ENCODE results near the gene CLDND1. TPM values are rescaled to one million over a fixed set of nuclear protein-coding genes. Genes with fewer than 3 reads are reported as not detected.
A peak's percentile ranks its signal among the peaks of the same experiment; 100 is the strongest.

CLDND1 gene
- total and polyA plus RNA-seq, 2 of the 13 experiments (the other 11 are each of a cell fraction or from before 2014, with no cell fraction given): 50.8 to 121 TPM

- TF ChIP-seq ARID5B (CRISPR knock-in tag; IDR thresholded peaks at IDR 0.05) (peak; percentile 33; the same call in 1 of the 2 replicates), ZNF781 (CRISPR knock-in tag; IDR thresholded peaks at IDR 0.05; ENCODE audit: borderline replicate concordance, not compliant biosample characterization) (no peak), RARG (CRISPR knock-in tag; IDR thresholded peaks at IDR 0.05; ENCODE audit: low read depth) (no peak), RFXAP (CRISPR knock-in tag; IDR thresholded peaks at IDR 0.05; ENCODE audit: borderline replicate concordance) (0 out of 2 replicates have a peak, but pooled peaks have one; percentile 30), LBX2 (CRISPR knock-in tag; IDR thresholded peaks at IDR 0.05; ENCODE audit: borderline replicate concordance) (no peak), TCF12 (IDR thresholded peaks at IDR 0.05) (no peak), TCF12 (CRISPR knock-in tag; IDR thresholded peaks at IDR 0.05) (no peak), PHF20 (CRISPR knock-in tag; IDR thresholded peaks at IDR 0.05) (peak; percentile 65; the same call in 1 of the 2 replicates), ZNF672 (CRISPR knock-in tag; IDR thresholded peaks at IDR 0.05) (no peak), ZBTB20 (CRISPR knock-in tag; IDR thresholded peaks at IDR 0.05; ENCODE audit: borderline replicate concordance, low read depth) (no peak), MED1 (CRISPR knock-in tag; IDR thresholded peaks at IDR 0.05) (peak; percentile 36; the same call in 1 of the 2 replicates), HNF4A (CRISPR knock-in tag; IDR thresholded peaks at IDR 0.05) (no peak; the same call in 1 of the 2 replicates), HNF1A (IDR thresholded peaks at IDR 0.05; ENCODE audit: low read depth) (no peak), HNF1A (CRISPR knock-in tag; IDR thresholded peaks at IDR 0.05; ENCODE audit: borderline replicate concordance) (0 out of 2 replicates have a peak, but pooled peaks have one; percentile 39), CREM (IDR thresholded peaks at IDR 0.05) (peak; percentile 89), CREM (CRISPR knock-in tag; IDR thresholded peaks at IDR 0.05) (no peak), FLYWCH1 (CRISPR knock-in tag; IDR thresholded peaks at IDR 0.05) (no peak), ZMAT3 (CRISPR knock-in tag; conservative IDR thresholded peaks at IDR 0.05) (no peak), ZFP41 (CRISPR knock-in tag; IDR thresholded peaks at IDR 0.05; ENCODE audit: borderline replicate concordance) (no peak), POLR2AphosphoS2 (IDR thresholded peaks at IDR 0.05; ENCODE audit: low read depth, low read length) (no peak), ZNF367 (CRISPR knock-in tag; IDR thresholded peaks at IDR 0.05; ENCODE audit: borderline replicate concordance) (no peak), RFXANK (CRISPR knock-in tag; IDR thresholded peaks at IDR 0.05) (no peak; the same call in 1 of the 2 replicates), MZF1 (CRISPR knock-in tag; IDR thresholded peaks at IDR 0.05; ENCODE audit: borderline replicate concordance) (no peak)
These were observed at the start of gene CLDND1 (continued) for GRCh38 chr3:98522544-98523281.

Data from HepG2 (cell line).